Prostate gland (tissue), 2 donors: Measurements from ENCODE around the gene VRK3.

Source experiments
- POLR2A ChIP-seq: fragments of 450-650 bp; IDR thresholded peaks from one replicate; pipeline ENCODE4 v1.6.1; 2016; ENCODE audit warnings: antibody characterized with exemption, mild to moderate bottlenecking
- POLR2AphosphoS5 ChIP-seq: sonication (generic); formaldehyde crosslinking; IDR thresholded peaks from one replicate; pipeline ENCODE4 v1.6.1; 2017; ENCODE audit warnings: antibody characterized with exemption
- TF ChIP-seq, protein P1 (sequence below), 4 experiments: fragments of 200-600 bp in 2 of 4; fragments of 450-650 bp in 2 of 4; sonication (generic) in 2 of 4; IDR thresholded peaks; 1 replicate in 3 of 4; 2 replicates in 1 of 4; pipeline ENCODE4 v1.5.1; 2016 to 2019; ENCODE audit warnings: antibody characterized with exemption in 4 of 4, mild to moderate bottlenecking in 2 of 4, moderate library complexity in 2 of 4

DNA sequence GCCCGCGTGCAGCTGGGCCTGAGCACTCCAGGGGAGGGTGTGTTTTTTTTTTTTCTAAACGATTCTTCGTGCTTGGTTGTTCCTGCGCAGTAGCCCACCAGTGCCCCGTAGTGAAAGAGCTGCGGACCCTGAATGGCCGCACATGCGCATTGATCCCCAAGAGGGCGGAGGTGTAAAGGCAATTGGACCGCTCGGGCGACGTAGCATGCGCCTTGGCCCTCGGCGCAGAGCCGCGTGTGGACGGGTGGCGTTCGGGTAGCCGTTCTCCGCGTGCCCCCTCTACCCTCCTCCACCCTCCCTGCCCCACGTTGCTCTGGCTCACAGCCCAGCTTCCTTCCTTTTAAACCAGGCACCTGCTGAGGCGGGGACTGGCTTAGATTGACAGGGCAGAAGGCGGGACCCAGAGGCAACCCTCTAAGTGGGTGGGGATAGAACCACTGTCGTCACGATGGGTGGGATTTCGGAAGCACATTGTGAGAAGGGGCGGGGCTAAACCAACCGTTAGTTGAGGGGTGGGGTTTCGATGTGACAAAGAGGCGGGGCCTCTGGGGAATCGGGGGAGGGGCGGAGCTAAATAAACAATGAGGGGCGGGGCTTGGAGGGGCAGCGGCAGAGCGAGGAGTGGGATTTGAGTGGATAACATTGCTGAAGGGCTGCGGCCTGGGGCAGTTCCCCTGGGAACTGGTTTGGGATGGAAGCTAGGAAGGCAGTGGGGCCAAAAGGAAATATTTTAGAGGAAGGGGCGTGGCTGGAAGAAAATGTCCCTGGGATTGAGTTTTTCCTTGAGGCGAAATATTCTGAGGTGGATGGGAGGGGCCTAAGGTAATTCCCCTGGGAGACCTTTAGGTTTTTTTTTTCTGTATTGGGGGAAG is 95.3 kb downstream of the VRK3 start:
- TF ChIP-seq POLR2A (peak; percentile 38), POLR2AphosphoS5 (peak; percentile 76)
- TF ChIP-seq, protein P1, sequence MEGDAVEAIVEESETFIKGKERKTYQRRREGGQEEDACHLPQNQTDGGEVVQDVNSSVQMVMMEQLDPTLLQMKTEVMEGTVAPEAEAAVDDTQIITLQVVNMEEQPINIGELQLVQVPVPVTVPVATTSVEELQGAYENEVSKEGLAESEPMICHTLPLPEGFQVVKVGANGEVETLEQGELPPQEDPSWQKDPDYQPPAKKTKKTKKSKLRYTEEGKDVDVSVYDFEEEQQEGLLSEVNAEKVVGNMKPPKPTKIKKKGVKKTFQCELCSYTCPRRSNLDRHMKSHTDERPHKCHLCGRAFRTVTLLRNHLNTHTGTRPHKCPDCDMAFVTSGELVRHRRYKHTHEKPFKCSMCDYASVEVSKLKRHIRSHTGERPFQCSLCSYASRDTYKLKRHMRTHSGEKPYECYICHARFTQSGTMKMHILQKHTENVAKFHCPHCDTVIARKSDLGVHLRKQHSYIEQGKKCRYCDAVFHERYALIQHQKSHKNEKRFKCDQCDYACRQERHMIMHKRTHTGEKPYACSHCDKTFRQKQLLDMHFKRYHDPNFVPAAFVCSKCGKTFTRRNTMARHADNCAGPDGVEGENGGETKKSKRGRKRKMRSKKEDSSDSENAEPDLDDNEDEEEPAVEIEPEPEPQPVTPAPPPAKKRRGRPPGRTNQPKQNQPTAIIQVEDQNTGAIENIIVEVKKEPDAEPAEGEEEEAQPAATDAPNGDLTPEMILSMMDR (IDR thresholded peaks at IDR 0.05), result peak in 2 of 4 experiments; percentile 16 to 33
